ENCODE results near the gene CLN6.
"Not testable (repeated sequence)": the region's sequence is repeated elsewhere in the genome, so short reads cannot be mapped to it uniquely, and the experiment has no call there.

The CLN6 gene

DNA sequence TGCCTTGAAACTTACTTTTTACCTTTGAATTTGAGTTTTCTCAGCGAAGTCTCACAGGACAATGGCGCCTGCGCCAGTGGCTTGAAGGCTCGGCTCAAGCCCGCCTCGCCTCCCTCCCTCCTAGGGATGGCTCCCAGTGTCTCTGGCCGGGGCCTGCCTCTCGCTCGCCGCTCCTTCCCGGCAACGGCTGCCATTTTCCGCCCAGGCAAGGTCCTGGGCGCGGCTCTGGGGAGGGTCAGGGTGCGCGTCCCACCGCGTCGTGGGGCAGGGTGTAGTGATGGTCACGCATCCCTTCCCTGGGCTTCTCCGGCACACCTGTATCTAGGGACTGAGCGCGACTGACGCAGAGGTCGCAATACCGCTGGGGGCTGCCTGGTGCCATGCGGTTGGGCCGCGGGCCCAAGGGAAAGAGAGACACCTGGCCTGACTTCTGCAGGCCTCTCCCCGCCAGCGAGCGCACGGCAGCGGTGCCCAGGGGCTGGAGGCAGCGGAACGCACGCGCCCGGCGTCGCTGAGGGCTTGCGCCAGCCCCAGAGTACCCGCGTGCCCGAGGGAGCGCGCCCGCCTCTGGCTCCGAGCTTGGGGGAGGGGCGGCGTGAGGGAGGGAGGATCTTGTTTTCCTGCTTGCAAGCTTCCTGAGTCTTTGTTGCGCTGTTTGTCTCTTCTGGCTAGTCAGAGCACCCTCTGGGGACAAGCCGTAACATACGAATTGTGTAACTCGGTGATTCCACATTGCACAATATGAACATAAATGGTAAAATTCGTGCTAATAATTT, 27.3 kb upstream of the CLN6 start:
- peak; percentile 65 to 69 for DNase-seq (ENCODE audit: low read depth in 2 of 2)

DNA sequence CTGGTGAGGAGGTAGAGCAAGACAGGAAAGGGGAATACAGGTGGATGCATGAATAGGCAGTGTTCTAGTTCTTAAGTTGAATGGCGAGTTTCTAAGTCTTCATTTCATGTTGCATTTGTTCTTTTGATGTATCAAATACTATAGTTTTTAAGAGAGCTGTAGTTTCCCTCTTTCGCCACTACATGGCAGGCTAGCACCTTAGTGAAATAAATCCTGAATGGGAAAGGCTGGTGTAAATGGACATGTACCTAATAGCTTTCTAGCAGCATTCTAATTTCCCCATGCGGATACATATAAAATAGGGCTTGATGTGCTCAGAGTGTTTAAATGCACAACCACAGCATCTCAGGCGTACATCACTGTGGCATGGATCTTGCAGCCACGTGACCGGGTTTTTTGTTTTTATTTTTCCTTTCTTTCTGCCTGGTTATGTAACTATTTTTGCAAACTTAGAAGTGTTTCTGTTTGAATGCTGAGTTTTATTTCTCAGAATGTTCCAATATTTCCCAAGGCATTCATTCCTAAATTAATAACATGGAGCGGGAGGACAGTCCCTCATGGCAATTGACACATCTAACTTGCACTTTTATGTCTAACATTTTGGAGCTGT, 23.5 kb upstream of the CLN6 start:
- DNase-seq (ENCODE audit: low read depth in 2 of 2), result peak; percentile 56 to 57

DNA sequence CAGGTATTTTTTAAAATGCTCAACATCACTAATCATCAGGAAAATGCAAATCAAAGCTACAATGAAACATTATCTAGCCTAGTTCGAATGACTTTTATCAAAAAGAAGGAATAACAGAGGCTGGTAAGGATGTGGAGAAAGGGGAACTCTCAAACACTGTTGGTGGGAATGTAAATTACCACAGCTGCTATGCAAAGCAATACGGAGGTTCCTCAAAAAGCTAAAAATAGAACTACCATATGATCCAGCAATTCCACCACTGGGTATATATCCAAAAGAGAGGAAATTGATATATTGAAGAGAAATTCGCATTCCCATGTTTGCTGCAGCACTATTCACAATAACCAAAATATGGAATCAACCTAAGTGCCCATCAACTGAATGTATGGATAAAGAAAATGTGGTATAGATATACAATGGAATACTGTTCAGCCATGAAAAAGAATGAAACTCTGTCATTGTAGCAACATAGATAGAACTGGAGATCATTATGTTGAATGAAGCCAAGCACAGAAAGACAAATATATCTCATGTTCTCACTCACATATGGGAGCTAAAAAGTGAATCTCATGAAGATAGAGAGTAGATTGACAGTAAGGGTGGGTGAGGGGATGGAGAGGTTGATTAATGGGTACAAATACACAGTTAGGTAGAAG, 19.7 kb upstream of the CLN6 start:
- no peak for DNase-seq (ENCODE audit: low read depth in 2 of 2)

DNA sequence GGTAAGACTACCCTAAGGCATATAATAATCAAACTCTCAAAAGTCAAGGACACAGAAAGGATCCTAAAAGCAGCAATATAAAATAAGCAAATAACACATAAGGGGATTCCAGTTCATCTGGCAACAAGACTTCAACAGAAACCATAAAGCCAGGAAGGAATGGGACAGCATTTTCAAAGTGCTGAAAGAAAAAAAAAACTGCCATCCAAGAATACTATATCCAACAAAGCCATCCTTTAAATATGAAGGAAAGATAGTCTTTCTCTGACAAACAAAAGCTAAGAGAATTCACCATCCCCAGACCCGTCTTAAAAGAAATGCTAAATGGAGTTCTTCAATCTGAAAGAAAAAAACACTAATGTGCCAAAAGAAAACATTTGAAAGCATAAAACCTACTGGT, 14.7 kb upstream of the CLN6 start:
- DNase-seq (ENCODE audit: low read depth in 2 of 2), result no peak

DNA sequence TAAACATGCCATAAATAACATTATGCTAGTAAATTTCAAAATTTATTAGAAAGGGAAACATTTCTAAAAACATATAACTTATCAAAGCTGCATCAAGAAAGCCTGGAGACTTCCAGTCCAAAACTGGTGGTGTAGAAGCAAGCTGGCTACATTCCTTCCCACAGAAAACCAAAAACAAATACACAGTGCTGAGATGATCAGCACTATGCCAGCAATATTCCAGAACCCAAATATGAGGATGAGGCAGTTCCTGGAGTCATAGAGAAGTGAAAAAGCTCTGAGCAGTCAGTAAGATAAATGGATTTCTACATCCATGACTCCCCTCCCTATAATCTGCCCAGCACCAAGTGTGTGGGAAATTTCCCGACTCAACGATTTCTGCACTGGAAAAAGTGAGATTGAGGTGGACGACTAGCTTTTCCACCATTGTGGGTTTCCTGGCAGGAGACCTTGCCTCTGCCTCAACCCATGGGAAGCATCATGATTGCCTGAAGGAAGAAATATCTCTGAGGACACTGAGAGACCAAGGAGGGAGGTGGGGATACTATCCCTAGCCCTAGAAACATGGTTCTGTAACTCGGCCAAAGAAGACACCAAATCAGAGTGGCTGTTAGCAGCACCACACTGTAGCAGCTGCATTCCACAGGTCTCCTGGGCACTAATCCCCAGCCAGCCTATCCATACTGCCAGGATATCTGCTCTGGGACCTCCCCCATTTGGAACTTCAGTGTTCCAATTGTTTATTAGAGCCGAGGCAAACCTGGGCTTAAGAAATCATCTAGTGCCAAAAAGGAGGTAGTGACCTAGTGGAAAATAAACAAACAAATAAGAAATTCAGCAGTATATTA, 11.8 kb upstream of the CLN6 start:
- DNase-seq (ENCODE audit: low read depth in 2 of 2), result no peak

DNA sequence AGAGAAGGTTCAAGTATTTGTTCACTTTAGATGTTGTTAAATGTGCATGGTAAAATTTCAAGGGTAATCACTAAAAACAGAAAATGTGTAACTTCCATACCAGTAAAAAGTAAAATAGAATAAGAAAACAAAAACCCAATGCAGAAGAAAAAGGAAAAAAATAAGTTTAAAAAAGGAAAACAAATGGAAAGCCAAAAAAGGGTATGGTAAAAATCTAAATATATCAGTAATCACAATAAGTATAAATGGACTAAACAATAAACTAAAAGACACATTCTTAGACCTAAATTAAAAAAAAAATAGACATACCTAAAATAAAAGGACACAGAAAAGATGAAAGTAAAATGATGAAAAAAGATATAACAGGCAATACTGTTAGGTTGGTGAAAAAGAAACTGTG, 9.5 kb upstream of the CLN6 start:
- no peak for DNase-seq (ENCODE audit: low read depth in 2 of 2)

DNA sequence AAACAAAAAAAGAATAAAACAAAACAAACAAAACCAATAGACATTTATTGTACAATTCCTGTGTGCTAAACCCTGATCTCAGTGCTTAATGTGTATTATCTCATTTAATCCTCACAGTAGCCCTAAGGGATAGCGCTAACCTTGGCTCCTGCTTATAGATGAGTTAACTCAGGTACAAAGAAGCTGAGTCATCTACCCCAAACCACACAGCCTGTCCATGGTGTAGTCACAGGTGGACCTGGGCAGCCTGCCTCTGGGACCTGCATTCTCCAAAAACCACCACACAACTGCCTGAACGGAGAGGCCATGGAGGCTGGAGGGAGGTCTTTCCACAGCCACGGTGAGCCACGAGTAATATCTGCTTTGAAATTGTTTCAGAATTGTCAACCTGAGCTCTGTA, 5.5 kb upstream of the CLN6 start:
- DNase-seq (ENCODE audit: low read depth in 2 of 2), result no peak

DNA sequence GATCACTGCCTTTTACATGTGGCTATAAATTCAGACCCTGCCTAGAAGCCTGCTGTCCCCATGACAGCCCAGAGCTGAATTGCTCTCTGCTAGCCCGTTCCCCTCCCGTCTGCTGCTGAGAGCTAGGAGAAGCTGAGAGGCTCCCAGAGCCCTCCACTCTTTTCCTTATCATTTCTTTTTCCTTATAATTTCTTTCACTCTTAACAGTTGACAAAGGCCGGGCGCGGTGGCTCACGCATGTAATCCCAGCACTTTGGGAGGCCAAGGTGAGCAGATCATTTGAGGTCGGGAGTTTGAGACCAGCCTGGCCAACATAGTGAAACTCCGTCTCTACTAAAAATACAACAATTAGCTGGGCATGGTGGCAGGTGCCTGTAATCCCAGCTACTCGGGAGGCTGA, 5.0 kb upstream of the CLN6 start:
- DNase-seq (ENCODE audit: low read depth in 2 of 2), result not testable (repeated sequence)

DNA sequence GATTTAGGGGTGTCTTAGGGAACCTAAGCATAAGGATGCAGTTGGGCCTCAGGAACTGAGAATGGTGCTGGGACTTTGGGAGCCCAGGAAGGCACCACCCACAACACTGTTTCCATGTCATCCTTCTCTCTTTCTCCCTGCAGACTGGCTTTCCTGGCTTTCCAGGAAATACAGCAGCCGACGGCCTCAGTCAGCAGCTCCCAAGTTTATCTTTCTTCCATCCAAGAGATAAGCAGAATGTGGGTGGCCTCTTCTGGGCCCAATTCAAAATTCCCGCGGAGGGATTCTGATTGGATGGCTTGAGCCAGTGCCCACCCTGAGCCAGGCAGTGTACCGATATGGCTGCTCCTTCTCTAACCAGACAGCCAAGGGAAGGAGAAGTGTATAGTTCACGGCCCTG, 4.5 kb upstream of the CLN6 start:
- DNase-seq (ENCODE audit: low read depth in 2 of 2), result no peak

DNA sequence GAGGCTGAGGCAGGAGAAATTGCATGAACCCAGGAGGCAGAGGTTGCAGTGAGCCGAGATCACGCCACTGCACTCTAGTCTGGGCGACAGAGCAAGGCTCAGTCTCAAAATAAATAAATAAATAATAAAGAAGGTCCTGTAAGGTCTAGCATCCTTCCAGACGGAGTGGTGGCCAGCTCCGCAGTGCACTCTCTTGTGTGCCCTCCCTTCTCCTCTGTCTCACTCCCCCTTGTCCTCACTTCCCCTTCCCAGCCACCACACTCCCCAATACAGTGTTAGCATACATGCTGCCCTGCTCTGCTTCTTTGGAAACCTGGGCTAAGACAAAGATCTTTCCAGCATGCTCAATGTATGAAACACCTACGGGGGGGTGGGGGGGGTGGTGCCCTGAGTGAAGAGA, 3.4 kb upstream of the CLN6 start:
- no peak for DNase-seq (ENCODE audit: low read depth in 2 of 2)

DNA sequence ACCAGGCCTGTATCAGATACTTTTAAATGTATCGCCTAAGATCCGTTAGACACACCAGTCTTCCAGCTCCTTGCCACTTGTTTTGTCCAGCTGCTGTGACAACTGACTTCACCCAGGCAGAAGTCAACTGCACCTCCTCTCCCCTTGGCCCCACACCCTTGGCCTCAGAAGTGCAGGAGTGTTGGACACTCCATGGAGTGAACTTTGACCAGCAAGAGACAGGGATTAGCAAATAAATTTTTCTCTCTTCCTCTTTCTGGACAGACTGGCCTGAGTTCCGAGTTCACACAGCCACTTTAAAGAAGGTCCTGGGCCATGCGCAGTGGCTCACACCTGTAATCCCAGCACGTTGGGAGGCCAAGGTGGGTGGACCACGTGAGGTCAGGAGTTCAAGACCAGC, 2.9 kb upstream of the CLN6 start:
- no peak for DNase-seq (ENCODE audit: low read depth in 2 of 2)

DNA sequence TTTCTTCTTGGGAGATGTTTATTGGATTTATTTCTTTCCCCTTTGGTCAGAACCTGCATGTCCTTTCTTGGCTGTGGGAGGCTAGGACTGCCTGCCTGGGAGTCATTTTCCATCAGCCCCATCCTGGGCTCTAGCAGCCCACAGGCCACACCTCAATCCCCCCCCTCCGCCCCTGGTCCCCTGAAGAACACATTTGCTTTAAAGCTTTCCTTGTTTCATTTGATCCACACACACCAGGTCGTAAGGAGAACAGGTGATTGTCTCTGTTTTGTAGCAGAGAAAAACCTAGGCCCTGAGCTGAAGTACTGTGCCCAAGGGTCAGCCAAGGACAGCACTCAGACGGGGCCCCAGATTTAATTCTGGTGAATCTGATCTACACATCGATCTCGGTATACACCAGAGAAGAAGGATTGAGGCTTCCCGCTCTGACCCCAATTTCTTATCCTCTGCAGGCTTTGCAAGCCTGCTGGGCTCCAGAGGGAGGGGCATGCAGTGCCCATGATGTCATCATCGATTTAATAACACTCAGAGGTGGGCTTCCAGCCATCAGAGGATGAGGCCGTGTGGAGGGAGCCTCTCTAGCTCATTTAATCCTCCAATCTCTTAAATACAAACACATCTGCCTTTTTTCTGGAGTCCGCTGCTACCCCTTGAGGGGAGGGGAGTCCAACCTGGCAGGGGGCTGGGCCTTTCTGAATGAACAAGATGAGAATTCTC, 1.7 kb upstream of the CLN6 start:
- no peak for DNase-seq (ENCODE audit: low read depth in 2 of 2)

DNA sequence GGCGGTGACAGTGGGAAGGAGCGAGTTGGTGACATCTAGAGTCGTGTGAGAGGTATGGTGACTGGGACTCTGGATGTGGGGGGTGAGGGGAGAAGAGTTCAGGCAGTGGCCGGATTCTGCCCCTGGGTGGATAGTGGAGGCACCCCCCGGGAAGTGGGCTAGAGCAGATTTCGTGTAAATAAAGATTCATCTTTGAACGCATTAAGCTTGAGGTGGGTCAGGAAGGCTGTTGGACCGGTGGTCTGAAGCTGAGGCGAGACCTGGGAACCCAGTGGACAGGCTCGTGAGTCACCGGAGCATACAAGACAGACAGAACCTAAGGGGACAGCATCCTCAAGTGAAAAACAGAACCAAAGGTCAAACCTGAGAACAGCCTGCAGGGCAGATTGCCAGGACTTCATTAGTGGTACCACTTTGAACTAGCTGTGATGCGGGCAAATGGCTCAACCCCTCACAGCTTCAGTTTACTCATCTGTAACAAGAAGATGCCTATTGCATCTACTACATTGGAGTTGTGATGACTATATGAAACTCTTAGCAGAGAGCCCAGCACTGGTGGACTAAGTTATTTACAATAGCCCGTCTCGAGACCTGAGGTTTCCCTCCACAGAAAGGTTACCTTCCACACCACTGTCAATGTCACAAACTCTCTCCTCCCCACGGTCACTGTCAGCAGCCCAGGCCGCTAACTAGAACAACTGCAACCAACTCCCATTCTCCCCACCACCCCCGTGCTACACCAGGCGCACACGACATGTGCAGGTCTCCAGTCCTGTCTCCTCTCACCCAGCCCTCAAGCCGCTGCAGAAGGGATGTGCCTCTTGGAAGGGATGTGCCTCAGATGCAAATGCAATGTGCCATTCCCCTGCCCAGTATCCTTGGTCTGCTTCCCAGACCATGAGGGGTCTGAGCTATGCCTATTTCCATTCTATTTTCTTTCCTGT, 901 bp upstream of the CLN6 start:
- DNase-seq (ENCODE audit: low read depth in 2 of 2), result no peak

DNA sequence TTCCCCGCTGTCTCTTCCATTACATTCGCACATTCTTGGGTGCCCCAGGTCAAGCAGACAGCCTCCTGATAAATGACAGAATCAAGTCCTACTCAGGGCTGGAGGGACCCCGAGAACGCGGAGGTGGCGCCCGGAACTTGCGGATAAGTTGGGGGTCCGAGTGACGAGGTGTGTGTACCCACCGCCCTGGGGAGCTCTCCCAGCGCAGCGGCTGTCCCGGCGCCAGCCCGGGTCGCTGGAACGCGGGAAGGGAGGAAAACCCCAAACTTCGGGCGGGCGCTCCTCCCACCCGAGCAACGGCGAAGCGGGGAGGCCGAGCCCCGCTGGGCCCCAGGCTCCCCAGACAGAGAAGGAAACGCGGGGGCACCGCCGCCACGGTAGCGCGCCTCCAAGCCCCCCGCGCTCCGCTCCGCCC, 550 bp downstream of the CLN6 start:
- DNase-seq (ENCODE audit: low read depth in 2 of 2), result no peak

DNA sequence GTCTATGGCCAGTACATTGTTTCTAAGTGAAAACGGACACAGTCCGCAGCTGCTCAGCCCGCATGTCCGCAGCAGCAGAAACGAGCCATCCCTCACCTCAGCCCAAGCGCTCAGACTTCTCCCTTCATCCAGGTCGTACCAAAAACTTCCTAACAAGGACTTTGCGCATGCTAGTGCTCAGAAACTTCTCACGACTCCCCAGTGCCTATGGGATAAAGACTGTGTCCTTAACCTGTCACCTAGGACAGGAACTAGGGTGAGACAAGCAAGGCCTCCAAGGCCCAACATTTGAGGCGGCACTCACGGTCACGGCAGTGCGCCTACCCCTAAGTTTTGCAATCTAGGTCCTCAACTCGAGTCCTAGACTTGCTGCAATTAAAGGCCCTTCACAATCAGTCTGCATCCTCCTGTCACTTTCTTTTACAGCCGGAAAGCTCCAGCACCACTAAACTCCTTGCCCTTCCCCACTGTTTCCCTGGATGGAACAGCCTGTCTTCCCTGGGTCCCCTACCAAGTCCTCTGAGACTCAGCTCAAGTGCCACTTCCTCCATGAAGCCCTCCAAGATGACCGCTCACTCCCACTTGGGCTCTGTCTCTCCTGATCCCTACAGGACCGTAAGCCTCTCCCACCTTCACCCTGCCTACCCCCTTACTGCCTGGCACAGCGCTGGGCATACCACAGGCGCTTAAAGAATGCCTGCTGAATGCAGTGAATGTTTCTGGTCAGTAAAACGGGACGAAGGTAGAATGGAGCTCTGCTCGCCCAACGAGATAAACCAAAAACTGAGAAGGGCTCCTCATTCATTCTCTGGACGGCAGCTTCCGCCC, 1.2 kb downstream of the CLN6 start:
- DNase-seq (ENCODE audit: low read depth in 2 of 2), result no peak

DNA sequence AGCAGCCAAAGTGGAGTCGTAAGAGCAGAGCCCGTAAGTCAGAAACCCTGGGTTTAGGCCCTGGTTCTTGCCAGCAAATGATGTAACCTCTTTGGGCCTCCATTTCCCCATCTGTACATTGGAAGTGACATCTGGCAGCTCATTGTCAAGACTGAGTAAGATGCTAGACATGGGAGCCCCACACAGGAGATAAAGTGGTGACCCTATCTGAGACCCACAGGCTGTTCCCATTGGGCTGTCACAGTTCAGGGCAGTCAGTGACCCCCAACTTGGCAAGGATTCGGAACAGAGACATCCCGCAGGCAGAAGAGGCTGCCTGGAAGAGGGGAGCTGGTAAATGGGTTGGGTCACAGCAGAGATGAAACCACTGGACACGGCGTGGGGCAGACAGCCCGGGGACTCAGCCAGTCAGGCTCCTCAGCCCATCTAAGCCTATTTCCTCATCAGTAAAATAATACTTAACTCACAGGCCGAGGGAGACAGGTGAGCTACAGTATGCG, 1.8 kb downstream of the CLN6 start:
- DNase-seq (ENCODE audit: low read depth in 2 of 2), result no peak

DNA sequence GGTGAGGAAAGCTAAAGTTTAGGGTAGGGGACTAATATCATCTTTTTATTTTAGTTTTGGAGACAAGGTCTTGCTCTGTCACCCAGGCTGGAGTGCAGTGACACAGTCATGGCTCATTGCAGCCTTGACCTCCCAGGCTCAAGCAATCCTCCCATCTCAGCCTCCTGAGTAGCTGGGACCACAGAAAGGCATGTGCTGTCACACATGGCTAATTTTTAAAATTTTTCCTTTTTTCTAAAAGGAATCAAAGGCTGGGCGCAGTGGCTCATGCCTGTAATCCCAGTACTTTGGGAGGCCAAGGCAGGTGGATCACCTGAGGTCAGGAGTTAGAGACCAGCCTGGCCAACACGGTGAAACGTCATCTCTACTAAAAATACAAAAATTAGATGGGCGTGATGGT, 4.1 kb downstream of the CLN6 start:
- DNase-seq (ENCODE audit: low read depth in 2 of 2), result not testable (repeated sequence)

DNA sequence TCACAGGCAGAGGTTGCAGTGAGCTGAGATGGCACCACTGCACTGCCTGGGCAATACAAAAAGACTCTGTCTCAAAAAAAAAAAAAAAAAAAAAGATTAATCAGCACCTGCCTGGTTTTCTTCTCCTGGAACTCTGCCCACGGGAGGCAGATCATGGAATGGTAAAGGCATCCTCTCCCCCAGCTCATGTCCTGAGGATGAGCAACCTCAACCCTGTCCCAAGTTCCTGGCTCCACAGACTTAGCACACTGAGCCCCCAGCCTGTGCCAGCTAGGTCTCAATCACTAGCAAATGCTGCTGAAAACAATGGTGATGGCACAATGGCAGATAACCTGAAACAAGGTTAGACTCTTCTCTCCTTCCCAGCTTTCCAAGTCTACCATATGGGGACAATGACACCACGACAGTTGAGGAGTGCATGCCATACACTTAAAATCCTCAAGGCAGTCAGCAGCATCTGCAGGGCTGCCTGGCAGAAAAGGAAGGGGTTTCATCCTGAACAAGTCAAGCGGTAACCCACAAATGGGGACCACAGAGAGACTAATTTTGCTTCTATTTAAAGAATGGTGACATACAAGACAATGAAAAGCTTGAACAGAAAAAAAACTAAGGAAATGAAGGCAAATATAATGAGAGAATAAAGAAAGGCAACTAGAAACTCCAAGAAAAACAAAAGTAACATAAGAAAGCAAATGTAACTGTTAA, 4.8 kb downstream of the CLN6 start:
- no peak for DNase-seq (ENCODE audit: low read depth in 2 of 2)

DNA sequence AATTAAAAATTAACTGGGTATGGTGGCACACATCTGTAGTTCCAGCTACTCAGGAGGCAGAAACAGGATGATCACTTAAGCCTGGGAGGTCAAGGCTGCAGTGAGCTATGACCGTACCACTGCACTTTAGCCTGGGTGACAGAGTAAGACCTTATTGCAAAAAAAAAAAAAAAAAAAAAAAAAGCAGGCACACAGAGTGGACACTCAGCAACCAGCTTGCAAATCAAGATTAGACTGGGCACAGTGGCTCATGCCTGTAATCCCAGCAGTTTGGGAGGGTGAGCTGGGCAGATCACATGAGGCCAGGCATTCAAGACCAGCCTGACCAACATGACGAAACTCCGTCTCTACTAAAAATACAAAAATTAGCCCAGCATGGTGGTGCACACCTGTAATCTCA, 5.4 kb downstream of the CLN6 start:
- DNase-seq (ENCODE audit: low read depth in 2 of 2), result no peak
